RWPE2 (cell line): ENCODE measurements around the gene RRP8.
A peak's percentile ranks its signal among the peaks of the same experiment; 100 is the strongest.

Experiments
- ATAC-seq: fragments of 200-7000 bp; cut with Tn5 transposase; 3 replicates; pipeline ENCODE4 v1.9.1; 2021; ENCODE audit warnings: low read depth
- DNase-seq: peaks from one replicate; pipeline ENCODE4 v3.0.0-alpha.2; 2020; ENCODE audit warnings: low spot score
- H3K27ac ChIP-seq: fragments of 450-650 bp; 2 replicates; pipeline ENCODE4 v1.5.1; 2017; ENCODE audit warnings: mild to moderate bottlenecking; ENCODE audit not compliant: poor library complexity, severe bottlenecking
- H3K27me3 ChIP-seq: fragments of 250-450 bp; sonication (Bioruptor Pico); 2 replicates; pipeline ENCODE4 v1.5.1; 2021; ENCODE audit warnings: mild to moderate bottlenecking, moderate library complexity; ENCODE audit not compliant: insufficient read depth, poor library complexity, severe bottlenecking
- H3K36me3 ChIP-seq: fragments of 250-450 bp; sonication (Bioruptor Pico); 2 replicates; pipeline ENCODE4 v1.5.1; 2020; ENCODE audit warnings: low read depth, mild to moderate bottlenecking, moderate library complexity
- H3K4me1 ChIP-seq: fragments of 250-450 bp; sonication (Bioruptor Pico); 2 replicates; pipeline ENCODE4 v1.5.1; 2021; ENCODE audit warnings: mild to moderate bottlenecking, moderate library complexity; ENCODE audit not compliant: insufficient read depth, poor library complexity, severe bottlenecking
- H3K4me3 ChIP-seq: fragments of 250-450 bp; sonication (Bioruptor Pico); 2 replicates; pipeline ENCODE4 v1.5.1; 2021; ENCODE audit warnings: mild to moderate bottlenecking, moderate library complexity; ENCODE audit not compliant: severe bottlenecking
- H3K9me3 ChIP-seq: fragments of 250-450 bp; sonication (Bioruptor Pico); 2 replicates; pipeline ENCODE4 v1.5.1; 2021; ENCODE audit warnings: mild to moderate bottlenecking, moderate library complexity; ENCODE audit not compliant: severe bottlenecking
- CTCF ChIP-seq: fragments of 450-650 bp; IDR thresholded peaks from one replicate; pipeline ENCODE4 v1.5.1; 2017; ENCODE audit warnings: mild to moderate bottlenecking, moderate library complexity; ENCODE audit not compliant: poor library complexity, severe bottlenecking

RRP8 gene

GRCh38 chr11:6622261-6623171, 19.1 kb upstream of the RRP8 start:
- Histone ChIP-seq H3K4me1 (peaks cover 4% of the 10 kb centered on the region), H3K36me3 (no peaks in the 10 kb centered on the region), H3K4me3 (no peak overlapping the region), H3K27me3 (no peaks in the 10 kb centered on the region), H3K9me3 (no peaks in the 10 kb centered on the region), H3K27ac (no peak overlapping the region)
- DNase-seq (peak; percentile 49), ATAC-seq (peak; percentile 20; the same call in 1 of the 3 replicates)
- TF ChIP-seq CTCF: no peak

DNA sequence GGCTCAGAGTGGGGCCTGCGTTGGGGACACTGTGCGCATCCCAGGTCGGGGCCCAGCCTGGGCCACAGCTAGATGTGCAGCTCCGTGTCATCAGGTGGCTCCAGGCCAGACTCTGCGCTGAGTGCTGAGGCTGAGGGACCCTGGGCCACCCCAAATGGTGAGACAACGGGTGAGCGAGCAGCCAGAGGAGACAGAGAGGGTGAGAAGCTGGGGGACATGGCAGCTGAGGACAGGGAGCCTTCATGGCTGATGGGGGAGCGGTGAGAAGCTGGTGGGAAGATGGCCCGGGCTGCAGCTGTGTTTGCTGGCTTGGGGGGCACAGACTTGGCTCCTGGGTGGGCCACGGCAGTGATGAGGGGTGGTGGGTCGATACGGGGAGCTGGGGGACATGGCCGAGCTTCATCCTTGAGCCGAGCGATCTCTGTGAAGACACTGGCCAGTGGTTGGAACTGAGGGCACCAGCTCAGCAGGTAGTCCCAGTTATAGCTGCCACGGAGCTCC, 18.3 kb upstream of the RRP8 start:
- Histone ChIP-seq H3K9me3 (no peaks in the 10 kb centered on the region), H3K27ac (no peak overlapping the region), H3K36me3 (no peaks in the 10 kb centered on the region), H3K27me3 (no peaks in the 10 kb centered on the region), H3K4me3 (no peak overlapping the region), H3K4me1 (peaks cover 4% of the 10 kb centered on the region)
- no peak for TF ChIP-seq CTCF
- ATAC-seq (no peak), DNase-seq (peak; percentile 59)

GRCh38 chr11:6620636-6621035, 17.2 kb upstream of the RRP8 start:
- H3K4me3 ChIP-seq: no peak overlapping the region
- no peaks in the 10 kb centered on the region for H3K9me3 ChIP-seq
- H3K4me1 ChIP-seq: peaks cover 4% of the 10 kb centered on the region
- no peaks in the 10 kb centered on the region for H3K36me3 ChIP-seq
- no peak for DNase-seq
- TF ChIP-seq CTCF: no peak
- ATAC-seq: no peak
- H3K27me3 ChIP-seq: no peaks in the 10 kb centered on the region
- no peak overlapping the region for H3K27ac ChIP-seq

- H3K4me1 ChIP-seq: peaks cover 4% of the 10 kb centered on the region
- DNase-seq: peak; percentile 84
- H3K4me3 ChIP-seq: peak within 1 kb of the TSS; percentile 60
- H3K36me3 ChIP-seq: no peaks in the 10 kb centered on the region
- peak within 1 kb of the TSS; percentile 30 for H3K27ac ChIP-seq
- H3K9me3 ChIP-seq: no peaks in the 10 kb centered on the region
- no peaks in the 10 kb centered on the region for H3K27me3 ChIP-seq
- peak; percentile 94 for ATAC-seq
- TF ChIP-seq CTCF: no peak
These were observed 15.8 kb upstream of the RRP8 start, which contains the start of gene TPP1 for GRCh38 chr11:6619004-6619745. Gene TPP1, minus strand, starts transcription at chr11:6619422. Its CDS starts 22 bp downstream, at chr11:6619400.
